MCF 10A (cell line): ENCODE measurements around the gene ACSM6. TPM values are rescaled to one million over a fixed set of nuclear protein-coding genes. Genes with fewer than 3 reads are reported as not detected.
"Not testable (repeated sequence)": the region's sequence is repeated elsewhere in the genome, so short reads cannot be mapped to it uniquely, and the experiment has no call there.

Source experiments
- BruUV-seq: library from RNA; stranded (reverse); fragments of 400-500 nt; replicated peaks from 2 replicates; lab custom pipeline; 2021; lab: Mats Ljungman, UMichigan
- CTCF ChIA-PET: fragments of 300-600 bp; sonication (Branson Sonifier 250); formaldehyde crosslinking; extraction: SDS; loops from one replicate; lab custom pipeline; 2021; ENCODE audit warnings: antibody characterized with exemption, inconsistent platforms; lab: Yijun Ruan, JAX
- POLR2A ChIA-PET: fragments of 300-600, 350-650 bp; sonication (Branson Sonifier 250); formaldehyde crosslinking; extraction: SDS; loops from one replicate; lab custom pipeline; 2020; ENCODE audit warnings: antibody characterized with exemption, inconsistent platforms; lab: Yijun Ruan, JAX
- DNase-seq: peaks from one replicate; pipeline ENCODE4 v3.0.0-alpha.2; 2018; ENCODE audit not compliant: unreplicated experiment
- H3K27ac Mint-ChIP-seq: one replicate; pipeline ENCODE4 v1.8.0; 2022; ENCODE audit warnings: mild to moderate bottlenecking, low read depth, mixed read lengths; ENCODE audit not compliant: unreplicated experiment
- H3K27me3 Mint-ChIP-seq: one replicate; pipeline ENCODE4 v1.8.0; 2022; ENCODE audit warnings: mixed read lengths; ENCODE audit not compliant: insufficient read depth, unreplicated experiment
- H3K36me3 Mint-ChIP-seq: one replicate; pipeline ENCODE4 v1.8.0; 2022; ENCODE audit warnings: mild to moderate bottlenecking, moderate library complexity, mixed read lengths; ENCODE audit not compliant: insufficient read depth, unreplicated experiment
- H3K4me1 Mint-ChIP-seq: one replicate; pipeline ENCODE4 v1.8.0; 2022; ENCODE audit warnings: mixed read lengths; ENCODE audit not compliant: insufficient read depth, unreplicated experiment
- H3K4me3 Mint-ChIP-seq: one replicate; pipeline ENCODE4 v1.8.0; 2022; ENCODE audit warnings: mild to moderate bottlenecking, moderate library complexity, mixed read lengths; ENCODE audit not compliant: unreplicated experiment
- H3K9me3 Mint-ChIP-seq: one replicate; pipeline ENCODE4 v1.8.0; 2022; ENCODE audit warnings: mixed read lengths; ENCODE audit not compliant: unreplicated experiment
- CTCF ChIP-seq: fragments of 200-600 bp; IDR thresholded peaks from one replicate; pipeline ENCODE4 v1.8.0; 2022; ENCODE audit warnings: antibody characterized with exemption, mild to moderate bottlenecking; ENCODE audit not compliant: unreplicated experiment
- intact Hi-C: fragments of 100-400 bp; cut with micrococcal nuclease; formaldehyde crosslinking; loops from 2 replicates; pipeline ENCODE4 v1.14.1; 2022
- total RNA-seq: library from RNA; stranded (reverse); gene quantifications from 2 replicates; pipeline ENCODE4 v1.2.3, GENCODE V29; 2022

ACSM6 gene
- total RNA-seq, 1 experiment from 2014 or later, result not detected

DNA sequence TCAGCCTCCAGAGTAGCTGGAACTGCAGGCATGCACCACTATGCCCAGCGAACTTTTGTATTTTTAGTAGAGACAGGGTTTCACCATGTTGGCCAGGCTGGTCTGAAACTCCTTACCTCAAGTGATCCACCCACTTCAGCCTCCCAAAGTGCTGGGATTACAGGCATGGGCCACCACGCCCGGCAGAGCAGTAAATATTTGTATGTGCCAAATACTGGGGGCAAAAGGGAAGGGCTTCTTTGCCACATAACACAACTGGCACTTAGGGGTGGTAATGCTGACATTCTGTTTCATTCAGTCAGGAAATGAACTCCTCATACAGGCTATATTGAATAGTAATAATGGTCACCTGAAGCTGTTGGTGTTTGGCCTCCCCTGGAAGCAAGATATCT, 41.6 kb downstream of the ACSM6 start:
- Mint-ChIP-seq H3K4me3 (no peak overlapping the region), H3K27ac (peak overlapping the region; percentile 87), H3K36me3 (peaks cover 59% of the 10 kb centered on the region), H3K9me3 (no peaks in the 10 kb centered on the region), H3K27me3 (no peaks in the 10 kb centered on the region), H3K4me1 (peaks cover 13% of the 10 kb centered on the region)
- DNase-seq, result no peak
- POLR2A ChIA-PET, result no interaction called here
- no TSS peak for BruUV-seq
- intact Hi-C loops, result no loop called here
- CTCF ChIA-PET, result interaction anchor here (0.6 to 18.9 kb wide), 7 partner anchors 8 to 874 kb away, joined by 3 to 713 read pairs (median 5); no protein-coding TSS in a partner anchor
- TF ChIP-seq CTCF, result no peak

GRCh38 chr10:95236068-95236903, 42.2 kb downstream of the ACSM6 start:
- no peaks in the 10 kb centered on the region for H3K27me3 Mint-ChIP-seq
- CTCF ChIA-PET, result interaction anchor here (0.6 to 18.9 kb wide), 10 partner anchors 7 to 875 kb away, joined by 3 to 713 read pairs (median 4); no protein-coding TSS in a partner anchor
- no TSS peak for BruUV-seq
- TF ChIP-seq CTCF, result no peak
- DNase-seq, result peak; percentile 66
- no peaks in the 10 kb centered on the region for H3K9me3 Mint-ChIP-seq
- H3K4me3 Mint-ChIP-seq, result peak overlapping the region; percentile 46
- H3K4me1 Mint-ChIP-seq, result peaks cover 13% of the 10 kb centered on the region
- H3K36me3 Mint-ChIP-seq, result peaks cover 59% of the 10 kb centered on the region
- intact Hi-C loops, result no loop called here
- peak overlapping the region; percentile 87 for H3K27ac Mint-ChIP-seq
- POLR2A ChIA-PET, result no interaction called here

DNA sequence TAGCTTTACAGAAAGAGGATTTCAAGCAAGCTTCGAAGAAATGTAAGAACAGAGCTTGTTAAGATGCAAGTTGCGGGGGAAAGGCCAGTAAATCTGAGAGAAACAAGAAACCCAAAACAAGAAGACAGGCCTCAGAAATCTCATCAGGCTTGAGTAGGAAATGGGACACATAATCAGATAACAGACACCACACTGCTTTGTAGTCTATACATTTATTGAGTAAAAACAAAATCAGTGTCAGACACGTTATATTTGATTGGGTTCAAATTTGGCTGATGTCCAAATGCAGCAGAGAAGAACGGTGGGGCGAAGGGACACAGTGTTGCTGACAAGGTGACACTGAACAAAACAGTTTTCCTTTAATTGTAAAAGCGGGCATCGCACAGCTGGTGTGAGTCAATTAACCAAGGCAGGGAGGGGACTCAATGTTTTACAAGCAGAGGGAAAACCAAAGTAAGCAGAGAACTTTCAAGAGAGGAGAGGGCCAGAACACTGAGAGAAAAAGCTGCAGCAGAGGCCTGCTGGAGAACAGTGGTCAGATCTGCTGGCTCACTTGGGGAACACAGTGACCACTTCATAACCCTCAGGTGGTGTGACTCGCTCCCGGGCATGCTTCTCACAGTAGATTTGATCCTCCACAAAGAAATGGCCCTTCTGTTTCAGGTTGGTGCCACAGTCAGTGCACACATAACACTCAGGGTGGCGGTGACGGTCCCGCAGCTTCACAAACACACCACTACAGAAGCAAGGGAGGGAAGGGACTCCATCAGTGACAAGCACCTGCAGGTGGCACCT, 43.5 kb downstream of the ACSM6 start:
- H3K9me3 Mint-ChIP-seq, result no peaks in the 10 kb centered on the region
- intact Hi-C loops, result no loop called here
- H3K27ac Mint-ChIP-seq, result no peak overlapping the region
- ChIA-PET POLR2A (no interaction called here), CTCF (interaction anchor here (0.5 to 18.9 kb wide), 10 partner anchors 9 to 609 kb away, joined by 3 to 713 read pairs (median 5); partner anchors contain the start of gene TCTN3)
- no peak for DNase-seq
- TF ChIP-seq CTCF, result no peak
- peaks cover 59% of the 10 kb centered on the region for H3K36me3 Mint-ChIP-seq
- BruUV-seq, result TSS peak; percentile 91
- H3K4me3 Mint-ChIP-seq, result no peak overlapping the region
- H3K27me3 Mint-ChIP-seq, result no peaks in the 10 kb centered on the region
- peaks cover 13% of the 10 kb centered on the region for H3K4me1 Mint-ChIP-seq

GRCh38 chr10:95240096-95240495, 46.1 kb downstream of the ACSM6 start:
- H3K4me3 Mint-ChIP-seq, BruUV-seq, H3K27me3 Mint-ChIP-seq, DNase-seq, H3K9me3 Mint-ChIP-seq, POLR2A ChIA-PET, H3K27ac Mint-ChIP-seq: not testable (repeated sequence)
- intact Hi-C loops, result loop anchor here (5.0 kb wide), 1 partner anchor 278 kb away; no protein-coding TSS in a partner anchor
- peaks cover 56% of the 10 kb centered on the region for H3K36me3 Mint-ChIP-seq
- CTCF ChIA-PET, result interaction anchor here (0.6 to 18.9 kb wide), 6 partner anchors 9 to 239 kb away, joined by 3 to 713 read pairs (median 4); no protein-coding TSS in a partner anchor
- peaks cover 13% of the 10 kb centered on the region for H3K4me1 Mint-ChIP-seq
